Trophoblast cell (in vitro differentiated cells and primary cell): Measurements from ENCODE around the gene TTPAL.

Source experiments
- DNase-seq, 2 donors: peaks; one replicate each; pipeline ENCODE4 v3.0.0-alpha.2; 2016
- H2AFZ ChIP-seq: 2 replicates; pipeline ENCODE4 v1.6.1; 2013; ENCODE audit warnings: low read length, moderate library complexity, mild to moderate bottlenecking; ENCODE audit not compliant: insufficient read depth, poor library complexity
- H2AK5ac ChIP-seq: 2 replicates; pipeline ENCODE4 v1.6.1; 2013; ENCODE audit warnings: mild to moderate bottlenecking, low read length
- H2BK120ac ChIP-seq: 2 replicates; pipeline ENCODE4 v1.6.1; 2013; ENCODE audit warnings: low read length, mild to moderate bottlenecking, moderate library complexity; ENCODE audit not compliant: insufficient read depth, poor library complexity
- H2BK12ac ChIP-seq: 2 replicates; pipeline ENCODE4 v1.6.1; 2013; ENCODE audit warnings: mild to moderate bottlenecking, low read length, moderate library complexity
- H2BK5ac ChIP-seq: 2 replicates; pipeline ENCODE4 v1.6.1; 2013; ENCODE audit warnings: low read length, low read depth, moderate library complexity, mild to moderate bottlenecking; ENCODE audit not compliant: poor library complexity
- H3K14ac ChIP-seq: 2 replicates; pipeline ENCODE4 v1.6.1; 2013; ENCODE audit warnings: mild to moderate bottlenecking, low read length
- H3K18ac ChIP-seq: 2 replicates; pipeline ENCODE4 v1.6.1; 2013; ENCODE audit warnings: mild to moderate bottlenecking, low read length
- H3K23ac ChIP-seq: 2 replicates; pipeline ENCODE4 v1.6.1; 2013; ENCODE audit warnings: low read length
- H3K27ac ChIP-seq: 2 replicates; pipeline ENCODE4 v1.5.1; 2013; ENCODE audit warnings: low read depth, mild to moderate bottlenecking, inconsistent platforms, low read length, moderate library complexity
- H3K27me3 ChIP-seq: 2 replicates; pipeline ENCODE4 v1.6.1; 2013; ENCODE audit warnings: inconsistent platforms, mild to moderate bottlenecking, low read length, moderate library complexity; ENCODE audit not compliant: insufficient read depth
- H3K36me3 ChIP-seq, 2 experiments: 1 replicate in 1 of 2; 2 replicates in 1 of 2; pipeline ENCODE4 v1.6.1; 2013; ENCODE audit warnings: low read length in 2 of 2, mild to moderate bottlenecking in 2 of 2, moderate library complexity in 1 of 2; ENCODE audit not compliant: insufficient read depth in 2 of 2, control insufficient read depth in 1 of 2
- H3K4ac ChIP-seq: 2 replicates; pipeline ENCODE4 v1.6.1; 2013; ENCODE audit warnings: low read depth, mild to moderate bottlenecking, low read length, moderate library complexity
- H3K4me1 ChIP-seq, 2 experiments: 1 replicate in 1 of 2; 2 replicates in 1 of 2; pipeline ENCODE4 v1.6.1; 2013; ENCODE audit warnings: low read length in 2 of 2, mild to moderate bottlenecking in 2 of 2, moderate library complexity in 1 of 2; ENCODE audit not compliant: insufficient read depth in 2 of 2, control insufficient read depth in 1 of 2
- H3K4me2 ChIP-seq: 2 replicates; pipeline ENCODE4 v1.6.1; 2013; ENCODE audit warnings: inconsistent platforms, mild to moderate bottlenecking, low read length, moderate library complexity
- H3K4me3 ChIP-seq: 2 replicates; pipeline ENCODE4 v1.5.1; 2013; ENCODE audit warnings: mild to moderate bottlenecking, low read depth, low read length, inconsistent platforms
- H3K79me1 ChIP-seq: one replicate; pipeline ENCODE4 v1.6.1; 2013; ENCODE audit warnings: low read length
- H3K79me2 ChIP-seq: 2 replicates; pipeline ENCODE4 v1.6.1; 2013; ENCODE audit warnings: low read length, mild to moderate bottlenecking; ENCODE audit not compliant: control insufficient read depth, insufficient read depth, poor library complexity
- H3K9ac ChIP-seq: 2 replicates; pipeline ENCODE4 v1.6.1; 2013; ENCODE audit warnings: mild to moderate bottlenecking, low read length
- H3K9me3 ChIP-seq: 2 replicates; pipeline ENCODE4 v1.6.1; 2013; ENCODE audit warnings: low read depth, mild to moderate bottlenecking, control low read depth, inconsistent platforms, low read length; ENCODE audit not compliant: insufficient read depth
- H4K12ac ChIP-seq: 2 replicates; pipeline ENCODE4 v1.6.1; 2013; ENCODE audit warnings: low read depth, mild to moderate bottlenecking, low read length, moderate library complexity
- H4K8ac ChIP-seq: 2 replicates; pipeline ENCODE4 v1.6.1; 2013; ENCODE audit warnings: low read depth, mild to moderate bottlenecking, low read length, moderate library complexity
- H4K91ac ChIP-seq: one replicate; pipeline ENCODE4 v1.6.1; 2013; ENCODE audit warnings: low read depth, mild to moderate bottlenecking, low read length, moderate library complexity
- WGBS: extraction: QIAGEN DNeasy Blood & Tissue Kit; methylation state at CpG from one replicate; pipeline ENCODE4 v1.1.7; 2013; ENCODE audit warnings: missing lambda C conversion rate; ENCODE audit not compliant: insufficient read length, insufficient coverage; ENCODE audit errors: extremely low coverage; 5-methylcytosine and 5-hydroxymethylcytosine counted together

The TTPAL gene

GRCh38 chr20:44459271-44459670 is 16.4 kb upstream of the TTPAL start:
- no peak overlapping the region for H3K4me2 ChIP-seq
- no peak overlapping the region for H3K18ac ChIP-seq
- no peak overlapping the region for H2BK12ac ChIP-seq
- no peak overlapping the region for H3K14ac ChIP-seq
- no peaks in the 10 kb centered on the region for H3K79me2 ChIP-seq
- H3K9me3 ChIP-seq = no peaks in the 10 kb centered on the region
- H3K27me3 ChIP-seq = no peaks in the 10 kb centered on the region
- no peak overlapping the region for H4K8ac ChIP-seq
- DNase-seq = no peak
- no peaks in the 10 kb centered on the region for H3K4me1 ChIP-seq
- H4K12ac ChIP-seq = no peak overlapping the region
- no peaks in the 10 kb centered on the region for H3K79me1 ChIP-seq
- H3K27ac ChIP-seq = no peak overlapping the region
- no peaks in the 10 kb centered on the region for H3K36me3 ChIP-seq
- no peak overlapping the region for H3K23ac ChIP-seq
- no peak overlapping the region for H2AK5ac ChIP-seq
- no peak overlapping the region for H2BK120ac ChIP-seq
- H4K91ac ChIP-seq = no peak overlapping the region
- no peak overlapping the region for H3K4me3 ChIP-seq
- no peak overlapping the region for H2BK5ac ChIP-seq
- H3K4ac ChIP-seq = no peak overlapping the region
- H2AFZ ChIP-seq = no peak overlapping the region
- H3K9ac ChIP-seq = no peak overlapping the region
- no CpG with 5 or more reads among the region's 2 CpGs for WGBS

GRCh38 chr20:44460795-44461141 is 14.9 kb upstream of the TTPAL start:
- DNase-seq = no peak

DNA sequence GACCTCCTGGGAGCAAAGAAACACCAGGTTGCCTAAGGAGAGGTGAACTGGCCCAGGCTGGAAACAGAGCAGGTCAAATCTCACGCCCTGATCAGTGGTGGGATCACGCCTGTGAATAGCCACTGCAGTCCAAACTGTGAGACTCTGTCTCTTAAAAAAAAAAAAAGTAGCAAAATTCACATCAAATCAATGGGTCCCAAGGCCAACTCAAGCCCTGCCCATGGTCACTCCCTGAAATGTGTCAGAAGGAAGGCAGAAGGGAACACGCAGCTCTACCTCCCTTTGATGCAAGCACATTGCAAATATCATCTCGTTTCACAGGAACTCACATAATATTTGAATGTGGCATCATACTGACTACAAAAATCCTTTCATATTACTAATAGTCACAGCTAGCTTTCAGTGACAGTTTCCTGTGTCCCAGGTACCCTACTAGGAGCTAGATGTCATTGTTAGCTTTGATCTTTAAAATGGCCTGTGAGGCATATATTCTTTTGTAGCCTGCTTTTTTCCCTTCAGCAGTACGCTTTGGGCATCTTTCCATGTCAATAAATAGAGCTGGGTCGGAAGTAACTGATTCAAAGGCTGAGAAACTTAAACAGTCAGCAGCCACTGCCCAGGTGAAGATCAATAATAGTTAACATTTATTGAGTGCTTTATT is 14.4 kb upstream of the TTPAL start:
- Histone ChIP-seq H3K4me3 (no peak overlapping the region), H3K4ac (no peak overlapping the region), H2BK120ac (no peak overlapping the region), H3K27ac (no peak overlapping the region), H3K18ac (no peak overlapping the region), H3K4me2 (no peak overlapping the region), H2BK12ac (no peak overlapping the region), H4K8ac (no peak overlapping the region), H3K4me1 (no peaks in the 10 kb centered on the region), H3K9ac (no peak overlapping the region), H4K12ac (no peak overlapping the region), H4K91ac (no peak overlapping the region), H3K79me1 (no peaks in the 10 kb centered on the region), H3K36me3 (no peaks in the 10 kb centered on the region), H2BK5ac (no peak overlapping the region), H3K79me2 (no peaks in the 10 kb centered on the region), H2AK5ac (no peak overlapping the region), H3K14ac (no peak overlapping the region), H3K23ac (no peak overlapping the region), H3K27me3 (no peaks in the 10 kb centered on the region), H3K9me3 (no peaks in the 10 kb centered on the region), H2AFZ (no peak overlapping the region)
- DNase-seq = no peak
- no CpG with 5 or more reads among the region's 6 CpGs for WGBS

More at GRCh38 chr20:44460795-44461141, 14.9 kb upstream of the TTPAL start:
- Histone ChIP-seq H4K12ac (no peak overlapping the region), H3K4me1 (no peaks in the 10 kb centered on the region), H4K91ac (no peak overlapping the region), H2BK120ac (no peak overlapping the region), H3K14ac (no peak overlapping the region), H3K36me3 (no peaks in the 10 kb centered on the region), H3K4me3 (no peak overlapping the region), H3K18ac (no peak overlapping the region), H3K23ac (no peak overlapping the region), H2AFZ (no peak overlapping the region), H4K8ac (no peak overlapping the region), H3K9me3 (no peaks in the 10 kb centered on the region), H2BK12ac (no peak overlapping the region), H3K79me2 (no peaks in the 10 kb centered on the region), H3K4ac (no peak overlapping the region), H2BK5ac (no peak overlapping the region), H3K79me1 (no peaks in the 10 kb centered on the region), H3K9ac (no peak overlapping the region), H3K27ac (no peak overlapping the region), H2AK5ac (no peak overlapping the region), H3K27me3 (no peaks in the 10 kb centered on the region), H3K4me2 (no peak overlapping the region)
- no CpG with 5 or more reads among the region's 3 CpGs for WGBS

GRCh38 chr20:44461803-44462174 is 13.9 kb upstream of the TTPAL start:
- no peak overlapping the region for H3K4me2 ChIP-seq
- no peak overlapping the region for H4K8ac ChIP-seq
- no peaks in the 10 kb centered on the region for H3K4me1 ChIP-seq
- H3K79me1 ChIP-seq = no peaks in the 10 kb centered on the region
- no peak overlapping the region for H2AK5ac ChIP-seq
- H3K9me3 ChIP-seq = no peaks in the 10 kb centered on the region
- H3K27ac ChIP-seq = no peak overlapping the region
- no peak overlapping the region for H3K18ac ChIP-seq
- no peaks in the 10 kb centered on the region for H3K79me2 ChIP-seq
- no peak for DNase-seq
- H2BK120ac ChIP-seq = no peak overlapping the region
- H3K23ac ChIP-seq = no peak overlapping the region
- H3K36me3 ChIP-seq = no peaks in the 10 kb centered on the region
- no peak overlapping the region for H2BK5ac ChIP-seq
- no peak overlapping the region for H3K4me3 ChIP-seq
- H2AFZ ChIP-seq = no peak overlapping the region
- H3K9ac ChIP-seq = no peak overlapping the region
- no peak overlapping the region for H3K14ac ChIP-seq
- H4K12ac ChIP-seq = no peak overlapping the region
- H3K4ac ChIP-seq = no peak overlapping the region
- H3K27me3 ChIP-seq = no peaks in the 10 kb centered on the region
- no peak overlapping the region for H2BK12ac ChIP-seq
- WGBS = no CpG with 5 or more reads among the region's 5 CpGs
- H4K91ac ChIP-seq = no peak overlapping the region
